ENCODE measurements around the gene VAMP2. TPM values are rescaled to one million over a fixed set of nuclear protein-coding genes. Genes with fewer than 3 reads are reported as not detected.

Gene VAMP2
- total and polyA plus RNA-seq, 9 of the 15 experiments (the other 6 are each of a cell fraction or from before 2014, with no cell fraction given), result 2.3 to 31.8 (median 6.0) TPM

DNA sequence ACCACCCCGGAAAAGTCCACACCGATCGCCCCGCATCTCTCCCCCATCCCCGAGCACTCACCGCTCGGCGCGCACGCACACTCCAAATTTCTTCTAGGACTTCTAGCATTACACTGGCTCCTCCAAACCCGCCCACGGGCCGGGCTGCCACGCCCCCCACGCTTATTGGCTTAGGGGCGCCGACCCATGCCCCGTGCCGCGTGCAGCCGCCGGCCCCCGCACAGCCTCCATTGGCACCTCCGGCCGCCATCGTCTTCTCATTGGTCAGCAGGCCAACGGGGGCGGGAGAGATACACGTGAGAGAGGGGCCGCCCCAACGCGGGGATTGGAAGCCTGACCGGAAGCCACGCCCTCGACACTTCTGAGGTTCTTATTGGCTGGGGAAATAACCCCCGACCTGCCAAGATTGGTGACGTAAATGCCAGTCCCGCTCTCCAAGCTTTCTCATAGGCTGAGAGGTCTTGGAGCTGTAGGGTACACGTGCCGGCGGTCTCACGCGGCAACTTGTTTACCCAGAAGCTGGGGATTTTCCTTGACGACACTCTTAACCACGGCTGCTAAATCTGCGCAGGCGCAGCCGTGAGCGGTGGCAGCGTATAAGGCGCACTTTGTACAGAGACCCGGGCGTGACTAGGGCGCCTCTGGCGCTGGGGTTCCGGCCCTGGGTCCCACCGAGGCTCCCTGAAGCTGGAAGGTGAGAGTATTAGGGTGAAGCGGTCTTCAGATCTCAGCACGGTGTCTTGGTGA is 6.3 kb downstream of the VAMP2 start (continued):
- TF ChIP-seq, protein P1, sequence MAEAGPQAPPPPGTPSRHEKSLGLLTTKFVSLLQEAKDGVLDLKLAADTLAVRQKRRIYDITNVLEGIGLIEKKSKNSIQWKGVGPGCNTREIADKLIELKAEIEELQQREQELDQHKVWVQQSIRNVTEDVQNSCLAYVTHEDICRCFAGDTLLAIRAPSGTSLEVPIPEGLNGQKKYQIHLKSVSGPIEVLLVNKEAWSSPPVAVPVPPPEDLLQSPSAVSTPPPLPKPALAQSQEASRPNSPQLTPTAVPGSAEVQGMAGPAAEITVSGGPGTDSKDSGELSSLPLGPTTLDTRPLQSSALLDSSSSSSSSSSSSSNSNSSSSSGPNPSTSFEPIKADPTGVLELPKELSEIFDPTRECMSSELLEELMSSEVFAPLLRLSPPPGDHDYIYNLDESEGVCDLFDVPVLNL (CRISPR knock-in tag; IDR thresholded peaks at IDR 0.05; ENCODE audit: low read depth), result no peak
- TF ChIP-seq ZNF699 (CRISPR knock-in tag; IDR thresholded peaks at IDR 0.05; ENCODE audit: insufficient replicate concordance), result no peak
- TF ChIP-seq, protein P2, sequence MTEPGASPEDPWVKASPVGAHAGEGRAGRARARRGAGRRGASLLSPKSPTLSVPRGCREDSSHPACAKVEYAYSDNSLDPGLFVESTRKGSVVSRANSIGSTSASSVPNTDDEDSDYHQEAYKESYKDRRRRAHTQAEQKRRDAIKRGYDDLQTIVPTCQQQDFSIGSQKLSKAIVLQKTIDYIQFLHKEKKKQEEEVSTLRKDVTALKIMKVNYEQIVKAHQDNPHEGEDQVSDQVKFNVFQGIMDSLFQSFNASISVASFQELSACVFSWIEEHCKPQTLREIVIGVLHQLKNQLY (CRISPR knock-in tag; conservative IDR thresholded peaks at IDR 0.05), result no peak
- TF ChIP-seq SRSF9 (IDR thresholded peaks at IDR 0.05; ENCODE audit: borderline replicate concordance, low read depth, low read length), result no peak
- TF ChIP-seq BRD9 (IDR thresholded peaks at IDR 0.05; ENCODE audit: low read depth, partially characterized antibody), result no peak
- TF ChIP-seq, protein P3, sequence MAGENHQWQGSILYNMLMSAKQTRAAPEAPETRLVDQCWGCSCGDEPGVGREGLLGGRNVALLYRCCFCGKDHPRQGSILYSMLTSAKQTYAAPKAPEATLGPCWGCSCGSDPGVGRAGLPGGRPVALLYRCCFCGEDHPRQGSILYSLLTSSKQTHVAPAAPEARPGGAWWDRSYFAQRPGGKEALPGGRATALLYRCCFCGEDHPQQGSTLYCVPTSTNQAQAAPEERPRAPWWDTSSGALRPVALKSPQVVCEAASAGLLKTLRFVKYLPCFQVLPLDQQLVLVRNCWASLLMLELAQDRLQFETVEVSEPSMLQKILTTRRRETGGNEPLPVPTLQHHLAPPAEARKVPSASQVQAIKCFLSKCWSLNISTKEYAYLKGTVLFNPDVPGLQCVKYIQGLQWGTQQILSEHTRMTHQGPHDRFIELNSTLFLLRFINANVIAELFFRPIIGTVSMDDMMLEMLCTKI (IDR thresholded peaks at IDR 0.05; ENCODE audit: partially characterized antibody), result no peak
- TF ChIP-seq MBD2 (IDR thresholded peaks at IDR 0.05; ENCODE audit: borderline replicate concordance, low read depth), result peak; percentile 96
- TF ChIP-seq ELF2 (CRISPR knock-in tag; IDR thresholded peaks at IDR 0.05), result no peak
- TF ChIP-seq, protein P4, sequence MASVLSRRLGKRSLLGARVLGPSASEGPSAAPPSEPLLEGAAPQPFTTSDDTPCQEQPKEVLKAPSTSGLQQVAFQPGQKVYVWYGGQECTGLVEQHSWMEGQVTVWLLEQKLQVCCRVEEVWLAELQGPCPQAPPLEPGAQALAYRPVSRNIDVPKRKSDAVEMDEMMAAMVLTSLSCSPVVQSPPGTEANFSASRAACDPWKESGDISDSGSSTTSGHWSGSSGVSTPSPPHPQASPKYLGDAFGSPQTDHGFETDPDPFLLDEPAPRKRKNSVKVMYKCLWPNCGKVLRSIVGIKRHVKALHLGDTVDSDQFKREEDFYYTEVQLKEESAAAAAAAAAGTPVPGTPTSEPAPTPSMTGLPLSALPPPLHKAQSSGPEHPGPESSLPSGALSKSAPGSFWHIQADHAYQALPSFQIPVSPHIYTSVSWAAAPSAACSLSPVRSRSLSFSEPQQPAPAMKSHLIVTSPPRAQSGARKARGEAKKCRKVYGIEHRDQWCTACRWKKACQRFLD (CRISPR knock-in tag; IDR thresholded peaks at IDR 0.05), result no peak
- TF ChIP-seq ZBTB1 (CRISPR knock-in tag; IDR thresholded peaks at IDR 0.05; ENCODE audit: borderline replicate concordance, low read depth), result no peak
- TF ChIP-seq LEF1 (IDR thresholded peaks at IDR 0.05), result peak; percentile 99
- TF ChIP-seq SMC3 (conservative IDR thresholded peaks at IDR 0.05; ENCODE audit: insufficient read depth, low read depth, low read length), result no peak
- TF ChIP-seq CC2D1A (IDR thresholded peaks at IDR 0.05), result no peak; the same call in 1 of the 2 replicates
- TF ChIP-seq PHB2 (IDR thresholded peaks at IDR 0.05; ENCODE audit: low read depth), result no peak
- no peak for TF ChIP-seq ZNF239 (CRISPR knock-in tag; IDR thresholded peaks at IDR 0.05)
- TF ChIP-seq KDM4B (IDR thresholded peaks at IDR 0.05; ENCODE audit: borderline replicate concordance in 2 of 2, low read depth in 1 of 2), result no peak
- no peak for TF ChIP-seq HSF4 (CRISPR knock-in tag; IDR thresholded peaks at IDR 0.05; ENCODE audit: borderline replicate concordance)
- TF ChIP-seq SMAD4 (CRISPR knock-in tag; conservative IDR thresholded peaks at IDR 0.05), result no peak
- no peak; the same call in 1 of the 2 replicates for TF ChIP-seq SUPT5H (IDR thresholded peaks at IDR 0.05)
- no peak for TF ChIP-seq KLF1 (tag; IDR thresholded peaks at IDR 0.05)
- no peak for TF ChIP-seq ETV6 (IDR thresholded peaks at IDR 0.05; ENCODE audit: borderline replicate concordance in 1 of 2, low read depth in 2 of 2, low read length in 1 of 2)
- no peak for TF ChIP-seq ETV6 (CRISPR knock-in tag; IDR thresholded peaks at IDR 0.05; ENCODE audit: borderline replicate concordance)
- no peak for TF ChIP-seq SREBF2 (CRISPR knock-in tag; IDR thresholded peaks at IDR 0.05)
- TF ChIP-seq TFAM (CRISPR knock-in tag; conservative IDR thresholded peaks at IDR 0.05), result no peak
